K562 (cell line): ENCODE results near the gene ATXN10. TPM values are rescaled to one million over a fixed set of nuclear protein-coding genes. Genes with fewer than 3 reads are reported as not detected.

ENCODE experiments used
- ATAC-seq: fragments of 200-7000 bp; cut with Tn5 transposase; 3 replicates; pipeline ENCODE4 v1.9.1; 2020; ENCODE audit warnings: moderate library complexity
- BruUV-seq: library from RNA; stranded (reverse); fragments of 400-500 nt; replicated peaks from 2 replicates; lab custom pipeline; 2021; lab: Mats Ljungman, UMichigan
- CTCF ChIA-PET: fragments of 300-600 bp; formaldehyde crosslinking; extraction: SDS; loops from one replicate; lab custom pipeline; 2021; ENCODE audit warnings: low intra/inter-chr PET ratio; lab: Yijun Ruan, JAX
- POLR2A ChIA-PET: fragments of 300-600, 350-650 bp; sonication (Branson Sonifier 250); formaldehyde crosslinking; extraction: SDS; loops from one replicate; lab custom pipeline; 2021; ENCODE audit warnings: antibody characterized with exemption, inconsistent platforms; lab: Yijun Ruan, JAX
- DNase-seq, 4 experiments: peaks; one replicate each; pipeline versions ENCODE4 v3.0.0 to v3.0.0-alpha.2; 2011 to 2018; ENCODE audit warnings: low spot score in 3 of 4, mixed read lengths in 3 of 4; ENCODE audit errors: extremely low read depth in 1 of 4
- FAIRE-seq: peaks from 2 replicates; lab custom pipeline; 2011; peaks lifted over from hg19 to GRCh38; lab: Jason Lieb, UNC
- H2AFZ ChIP-seq: 2 replicates; pipeline ENCODE4 v1.6.0; 2011; ENCODE audit warnings: low read depth, low read length, control low read depth, inconsistent platforms
- H3K27ac ChIP-seq: fragments of 200-600 bp; 3 replicates; pipeline ENCODE4 v1.8.0; 2011; ENCODE audit warnings: low read depth, mild to moderate bottlenecking, control low read depth, inconsistent platforms, low read length, moderate library complexity, mixed read lengths; ENCODE audit errors: extremely low read depth
- H3K27me3 ChIP-seq, 2 experiments: fragments of 300-600 bp in 1 of 2; 2 replicates in 1 of 2; 3 replicates in 1 of 2; pipeline versions ENCODE4 v1.6.0 to v1.8.0; 2011; ENCODE audit warnings: inconsistent platforms in 2 of 2, low read length in 2 of 2, mild to moderate bottlenecking in 1 of 2, mixed read lengths in 1 of 2, moderate library complexity in 1 of 2; ENCODE audit not compliant: control insufficient read depth in 2 of 2, insufficient read depth in 2 of 2
- H3K36me3 ChIP-seq: fragments of 300-600 bp; 3 replicates; pipeline ENCODE4 v1.8.0; 2011; ENCODE audit warnings: mild to moderate bottlenecking, low read length, inconsistent platforms; ENCODE audit not compliant: control insufficient read depth, insufficient read depth
- H3K4me1 ChIP-seq, 2 experiments: fragments of 200-600 bp in 1 of 2; replicated peaks in 1 of 2; 2 replicates in 1 of 2; 3 replicates in 1 of 2; pipeline versions ENCODE4 v1.5.1 to v1.8.0; 2011; ENCODE audit warnings: inconsistent platforms in 2 of 2, low read length in 2 of 2, mild to moderate bottlenecking in 1 of 2, mixed read lengths in 1 of 2, moderate library complexity in 1 of 2; ENCODE audit not compliant: control insufficient read depth in 2 of 2, insufficient read depth in 2 of 2
- H3K4me2 ChIP-seq: 2 replicates; pipeline ENCODE4 v1.6.1; 2011; ENCODE audit warnings: low read length, control low read depth, inconsistent platforms, mixed read lengths; ENCODE audit not compliant: insufficient read depth
- H3K4me3 ChIP-seq: fragments of 200-600 bp; sonication (generic), shearing (Covaris generic); 2 replicates; pipeline ENCODE4 v1.5.1; 2016; ENCODE audit warnings: control low read depth, inconsistent platforms
- H3K79me2 ChIP-seq: fragments of 200-600 bp; 3 replicates; pipeline ENCODE4 v1.8.0; 2011; ENCODE audit warnings: low read length, inconsistent platforms; ENCODE audit not compliant: control insufficient read depth, insufficient read depth
- H3K9ac ChIP-seq, 2 experiments: 2 replicates each; pipeline versions ENCODE4 v1.6.0 to v1.6.1; 2011; ENCODE audit warnings: low read depth in 2 of 2, low read length in 2 of 2, control low read depth in 1 of 2, inconsistent platforms in 1 of 2, mild to moderate bottlenecking in 1 of 2, mixed read lengths in 1 of 2; ENCODE audit not compliant: insufficient read depth in 1 of 2
- H3K9me1 ChIP-seq: one replicate; pipeline ENCODE4 v1.6.0; 2011; ENCODE audit warnings: inconsistent platforms, mild to moderate bottlenecking, low read length, moderate library complexity; ENCODE audit not compliant: control insufficient read depth, insufficient read depth
- H3K9me3 ChIP-seq: replicated peaks from 2 replicates; pipeline ENCODE4 v1.5.1; 2011; ENCODE audit warnings: low read depth, low read length, inconsistent platforms; ENCODE audit not compliant: control insufficient read depth, insufficient read depth
- H4K20me1 ChIP-seq: replicated peaks from 2 replicates; pipeline ENCODE4 v1.6.1; 2011; ENCODE audit warnings: low read length, inconsistent platforms, mixed read lengths; ENCODE audit not compliant: control insufficient read depth, insufficient read depth
- DMBX1 ChIP-seq: fragments of 250-450 bp; sonication (Bioruptor Pico); IDR thresholded peaks from 2 replicates; pipeline ENCODE4 v1.8.0; 2022; ENCODE audit warnings: inconsistent platforms, mild to moderate bottlenecking, moderate library complexity, borderline replicate concordance
- GATAD2B ChIP-seq: fragments of 450-650 bp; IDR thresholded peaks from 2 replicates; pipeline ENCODE4 v1.6.1; 2017; ENCODE audit warnings: mild to moderate bottlenecking, borderline replicate concordance
- GTF2F1 ChIP-seq: IDR thresholded peaks from 2 replicates; pipeline ENCODE4 v1.6.1; 2011; ENCODE audit warnings: low read depth, low read length, improper control_type of control experiment
- ILF3 ChIP-seq: fragments of 450-650 bp; IDR thresholded peaks from 2 replicates; pipeline ENCODE4 v1.6.1; 2018; ENCODE audit warnings: antibody characterized with exemption, mild to moderate bottlenecking, moderate library complexity, borderline replicate concordance
- KDM5B ChIP-seq: fragments of 200-600 bp; sonication (generic); IDR thresholded peaks from 2 replicates; pipeline ENCODE4 v1.6.1; 2012; ENCODE audit warnings: low read depth, mild to moderate bottlenecking, moderate library complexity, low read length, control low read depth, inconsistent platforms; ENCODE audit not compliant: insufficient replicate concordance
- PTTG1 ChIP-seq: fragments of 450-650 bp; IDR thresholded peaks from 2 replicates; pipeline ENCODE4 v1.6.1; 2016; ENCODE audit warnings: low read depth, mild to moderate bottlenecking, missing genetic modification characterization, missing compliant biosample characterization
- VEZF1 ChIP-seq: fragments of 200-800 bp; sonication (Bioruptor generic); IDR thresholded peaks from 2 replicates; pipeline ENCODE4 v1.6.1; 2017; ENCODE audit warnings: missing genetic modification characterization, missing compliant biosample characterization
- WGBS: fragments of 100-300 bp; shearing (Covaris generic); methylation state at CpG from one replicate; pipeline ENCODE4 v1.1.6; 2016; ENCODE audit warnings: low coverage, mixed read lengths; ENCODE audit not compliant: insufficient coverage; ENCODE audit errors: missing lambda C conversion rate; 5-methylcytosine and 5-hydroxymethylcytosine counted together
- in situ Hi-C: fragments of 300-500 bp; cut with MboI; formaldehyde crosslinking; loops from 4 replicates; pipeline ENCODE4 v1.15.0; 2018; ENCODE audit warnings: inconsistent platforms, mixed read lengths
- intact Hi-C: fragments of 100-400 bp; cut with micrococcal nuclease; formaldehyde crosslinking; loops from 2 replicates; pipeline ENCODE4 v1.14.2; 2022
- polyA plus RNA-seq, 8 experiments: library from polyadenylated mRNA; depleted of rRNA in 4 of 8; stranded (reverse) in 5 of 8; unstranded in 3 of 8; fragments of >200 nt; fragmentation: Nextera tagmentation in 2 of 8; fragmentation: Illumina TruSeq in 1 of 8; extraction: Ambion mirVana in 2 of 8; extraction: Trizol in 1 of 8; gene quantifications; 2 replicates each; pipeline versions ENCODE4 v1.2.1 to v1.2.3, GENCODE V29; 2011 to 2014; ENCODE audit warnings: inconsistent platforms in 1 of 8, missing spikeins in 1 of 8
- total RNA-seq, 7 experiments: library from RNA; depleted of rRNA in 6 of 7; stranded (reverse); fragments of >200 nt in 6 of 7; fragmentation: Illumina TruSeq in 2 of 7; extraction: Trizol in 2 of 7; gene quantifications; 2 replicates each; pipeline versions ENCODE4 v1.2.1 to v1.2.3, GENCODE V29; 2011 to 2021; ENCODE audit warnings: low replicate concordance in 1 of 7

ATXN10 gene
- total and polyA plus RNA-seq, 9 of the 15 experiments (the other 6 are each of a cell fraction or from before 2014, with no cell fraction given): 11.5 to 190 (median 33.6) TPM

- Histone ChIP-seq H3K4me2 (no peak overlapping the region), H3K36me3 (no peaks in the 10 kb centered on the region), H2AFZ (no peak overlapping the region), H3K9me1 (no peaks in the 10 kb centered on the region), H3K4me1 (peaks cover 0 to 8% of the 10 kb centered on the region in 2 experiments; a peak in 2 of 5 replicates), H4K20me1 (no peaks in the 10 kb centered on the region), H3K27me3 (peaks cover 0 to 39% of the 10 kb centered on the region in 2 experiments; a peak in 4 of 5 replicates), H3K9me3 (no peaks in the 10 kb centered on the region), H3K79me2 (no peaks in the 10 kb centered on the region), H3K4me3 (no peak overlapping the region), H3K27ac (no peak overlapping the region), H3K9ac (no peak overlapping the region)
- WGBS: 3% methylated on average over 13 of the region's 13 CpGs
- intact Hi-C loops (no loop called here), in situ Hi-C loops (no loop called here)
- ATAC-seq: no peak
- no TSS peak for BruUV-seq
- CTCF ChIA-PET: no interaction called here
- TF ChIP-seq GTF2F1: no peak
- no peak for TF ChIP-seq ILF3
- no peak for TF ChIP-seq DMBX1 (CRISPR knock-in tag)
- no peak for TF ChIP-seq KDM5B
- TF ChIP-seq PTTG1 (tag): no peak
- no peak for TF ChIP-seq VEZF1 (CRISPR knock-in tag)
- TF ChIP-seq GATAD2B: no peak
- POLR2A ChIA-PET: interaction anchor here (0.6 kb wide), 1 partner anchor 72 kb away, joined by 3 read pairs; no protein-coding TSS in a partner anchor
- DNase-seq: no peak
- FAIRE-seq: no peak
Observed at GRCh38 chr22:45869340-45869847, 197.8 kb downstream of the ATXN10 start.
